Activated T-cell treated with anti-CD3 and anti-CD28 coated beads for 48 hours (primary cell): ENCODE data around the gene SACM1L.
"Not testable (repeated sequence)": the region's sequence is repeated elsewhere in the genome, so short reads cannot be mapped to it uniquely, and the experiment has no call there.

Experiments used
- DNase-seq: peaks from one replicate; pipeline ENCODE4 v3.0.0-alpha.2; 2020; ENCODE audit warnings: low read depth

Gene SACM1L

GRCh38 chr3:45692866-45693265, 3.7 kb downstream of the SACM1L start:
- no peak for DNase-seq

GRCh38 chr3:45693941-45694521, 4.8 kb downstream of the SACM1L start:
- DNase-seq = no peak

DNA sequence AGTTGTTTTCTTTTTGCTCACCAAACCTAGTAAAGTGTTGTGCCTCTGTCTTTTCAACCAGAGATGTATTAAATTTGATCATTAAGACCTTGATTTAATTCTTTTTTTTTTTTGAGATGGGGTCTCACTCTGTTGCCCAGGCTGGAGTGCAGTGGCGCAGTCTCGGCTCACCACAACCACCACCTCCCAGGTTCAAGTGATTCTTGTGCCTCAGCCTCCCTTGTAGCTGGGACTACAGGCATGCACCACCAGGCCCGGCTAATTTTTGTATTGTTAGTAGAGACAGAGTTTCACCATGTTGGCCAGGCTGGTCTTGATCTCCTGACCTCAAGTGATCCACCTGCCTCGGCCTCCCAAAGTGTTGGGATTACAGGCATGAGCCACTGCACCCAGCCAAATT, 6.0 kb downstream of the SACM1L start:
- DNase-seq = not testable (repeated sequence)

- DNase-seq = no peak
Observed at GRCh38 chr3:45700570-45701073, 11.4 kb downstream of the SACM1L start.

- no peak for DNase-seq
Observed at GRCh38 chr3:45701172-45701867, 12.1 kb downstream of the SACM1L start.

GRCh38 chr3:45704301-45704943, 15.2 kb downstream of the SACM1L start:
- DNase-seq = no peak

GRCh38 chr3:45705839-45706808, 16.9 kb downstream of the SACM1L start:
- DNase-seq = no peak

DNA sequence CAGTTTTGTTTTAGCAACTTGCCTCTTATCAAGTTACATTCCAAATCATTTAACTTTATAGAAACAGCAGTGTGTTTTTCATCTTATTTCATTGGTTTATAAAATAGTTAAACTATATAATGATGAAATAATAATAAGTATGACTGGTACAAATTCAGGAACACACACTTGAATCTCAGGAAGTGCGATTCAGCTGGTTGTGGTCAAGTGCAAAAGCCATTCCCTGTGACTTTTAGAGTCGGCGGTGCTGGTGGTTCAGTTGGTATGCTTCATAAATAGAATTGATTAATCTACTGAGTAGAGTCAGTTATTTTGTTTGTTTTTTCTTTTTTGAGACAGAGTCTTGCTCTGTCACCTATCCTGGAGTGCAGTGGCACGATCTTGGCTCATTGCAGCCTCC, 22.7 kb downstream of the SACM1L start:
- DNase-seq = no peak

DNA sequence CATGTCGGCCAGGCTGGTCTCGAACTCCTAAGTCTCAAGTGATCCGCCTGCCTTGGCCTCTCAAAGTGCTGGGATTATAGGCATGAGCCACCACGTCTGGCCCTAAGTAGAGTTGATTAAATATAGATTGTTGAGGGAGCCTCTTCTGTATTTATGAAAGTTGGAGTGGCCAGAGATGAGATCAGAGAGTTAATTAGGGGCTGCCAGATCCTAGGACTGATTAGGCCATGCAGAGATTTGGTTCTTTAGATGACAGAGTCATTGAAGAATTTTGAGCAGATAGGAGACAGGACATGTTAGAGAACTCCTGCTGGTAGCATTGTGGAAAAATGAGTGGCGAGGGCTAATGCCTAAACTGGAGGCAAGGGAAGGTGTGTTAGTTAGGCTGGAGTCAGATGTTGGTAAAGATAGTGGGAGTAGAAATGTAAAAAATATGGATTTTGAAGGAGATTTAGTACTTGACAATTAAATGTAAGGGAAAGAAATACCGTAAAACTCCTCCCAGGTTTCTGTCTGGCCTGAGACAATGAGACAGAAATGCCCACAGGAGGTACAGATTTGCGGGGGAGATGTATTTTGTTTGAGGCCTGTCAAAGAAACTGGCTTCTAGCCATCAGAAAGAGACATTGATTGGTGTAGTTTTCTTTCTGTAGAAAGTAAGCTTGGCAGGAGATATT, 23.4 kb downstream of the SACM1L start:
- no peak for DNase-seq

GRCh38 chr3:45715945-45716344, 26.7 kb downstream of the SACM1L start:
- no peak for DNase-seq

GRCh38 chr3:45716790-45717336, 27.7 kb downstream of the SACM1L start:
- no peak for DNase-seq

DNA sequence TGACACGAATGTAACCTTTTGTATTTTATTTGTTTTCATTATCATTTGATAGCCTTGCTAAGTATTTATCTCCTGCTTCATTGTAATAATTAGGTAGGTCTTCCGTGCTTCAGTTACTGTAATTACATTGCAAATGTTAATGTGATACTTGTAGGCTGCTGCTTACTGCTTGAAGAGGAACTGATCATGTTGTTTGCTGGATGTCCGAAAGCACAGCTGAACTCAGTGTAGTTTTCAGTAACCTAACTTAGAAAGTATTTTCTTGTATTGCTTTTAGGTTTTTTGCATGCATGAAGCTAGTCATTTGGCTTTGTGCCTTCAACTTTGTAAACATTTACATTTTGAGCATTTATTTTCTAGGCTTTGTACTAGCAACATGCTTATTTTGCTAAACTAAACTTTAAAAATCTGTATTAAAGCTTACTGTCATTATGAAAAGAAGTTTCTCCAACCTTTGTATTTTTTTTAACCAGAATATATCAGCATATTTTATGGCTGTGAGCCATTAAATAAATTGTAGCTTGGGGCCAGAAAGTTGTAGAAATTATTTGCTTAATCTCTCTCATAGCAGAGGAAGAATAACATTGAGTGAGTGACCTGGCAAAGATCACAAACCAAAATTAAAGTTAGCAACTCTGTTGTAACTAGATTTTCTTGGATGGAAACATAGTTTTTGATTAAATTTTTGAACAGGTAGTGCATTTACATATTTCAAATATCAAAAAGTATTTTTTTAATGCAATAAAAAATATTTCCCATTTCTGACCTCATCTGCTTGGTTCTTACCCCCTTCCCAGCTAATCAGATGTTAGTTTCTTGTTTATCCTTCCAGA, 30.7 kb downstream of the SACM1L start:
- DNase-seq = no peak

DNA sequence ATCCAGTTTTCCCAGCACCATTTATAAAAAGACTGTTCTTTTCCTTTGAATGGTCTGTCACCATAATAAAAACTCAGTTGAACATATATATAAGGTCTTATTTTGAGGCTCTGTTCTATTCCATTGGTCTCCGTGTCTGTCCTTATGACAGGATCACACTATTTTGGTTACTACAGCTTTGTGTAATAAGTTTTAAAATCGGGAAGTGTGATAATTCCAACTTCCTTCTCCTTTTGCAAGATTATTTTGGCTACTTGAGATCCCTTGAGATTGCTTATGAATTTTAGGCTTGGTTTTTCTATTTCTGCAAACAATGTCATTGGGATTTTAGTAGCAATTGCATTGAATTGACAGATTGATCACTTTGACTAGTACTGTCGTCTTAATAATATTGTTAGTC, 35.7 kb downstream of the SACM1L start:
- DNase-seq = no peak

DNA sequence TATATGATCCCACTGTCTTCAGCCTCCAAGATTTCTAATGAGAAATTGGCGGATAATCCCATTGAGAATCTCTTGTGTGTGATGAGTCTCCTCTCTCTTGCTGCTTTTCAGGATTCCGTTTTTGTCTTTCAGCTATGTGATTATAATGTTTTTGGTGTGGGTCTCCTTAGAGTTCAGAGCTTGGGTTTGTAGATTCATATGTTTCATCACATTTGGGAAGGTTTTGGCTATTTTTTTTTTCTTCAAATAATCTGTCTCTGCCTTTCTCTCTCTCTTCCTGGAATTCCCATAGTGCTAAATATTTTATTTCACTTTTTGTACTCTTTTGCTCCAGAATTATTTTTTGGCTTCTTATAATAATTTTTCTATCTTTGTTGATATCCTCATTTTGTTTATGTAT, 40.4 kb downstream of the SACM1L start:
- no peak for DNase-seq

DNA sequence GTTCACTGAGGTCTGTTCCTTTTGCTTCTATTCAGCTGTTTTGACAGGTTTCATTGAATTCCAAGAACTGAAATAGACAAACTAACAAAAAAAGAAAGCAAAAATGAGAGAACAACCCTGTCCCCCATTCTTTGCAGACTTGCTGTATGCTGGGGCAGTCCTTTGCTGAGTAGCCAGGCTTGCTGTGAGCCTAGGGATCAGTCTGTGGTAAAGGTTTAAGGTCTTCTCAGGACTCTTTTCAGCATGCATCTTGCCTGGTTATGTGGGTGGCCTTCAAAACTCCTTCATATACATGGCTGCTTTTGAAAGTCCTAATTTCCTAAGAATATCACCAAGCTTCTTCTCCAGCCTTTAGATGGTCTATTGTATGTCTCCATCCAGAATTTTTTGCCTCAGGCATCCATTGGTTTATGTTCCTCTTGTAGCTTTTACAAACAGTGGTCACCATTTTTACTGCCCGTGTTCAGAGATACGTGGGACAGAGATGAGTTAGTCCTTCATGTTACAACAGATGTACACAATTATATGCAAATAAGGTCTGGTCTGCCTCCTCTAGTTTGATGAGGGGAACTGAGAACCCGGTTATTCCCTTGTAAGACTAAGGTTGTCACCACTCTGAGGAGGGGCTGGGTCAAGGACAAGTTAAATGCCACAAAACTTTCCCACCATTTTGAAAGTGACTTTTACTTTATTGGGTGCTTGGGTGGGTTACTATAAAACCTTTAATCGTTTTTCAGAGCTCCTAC, 41.4 kb downstream of the SACM1L start:
- no peak for DNase-seq

DNA sequence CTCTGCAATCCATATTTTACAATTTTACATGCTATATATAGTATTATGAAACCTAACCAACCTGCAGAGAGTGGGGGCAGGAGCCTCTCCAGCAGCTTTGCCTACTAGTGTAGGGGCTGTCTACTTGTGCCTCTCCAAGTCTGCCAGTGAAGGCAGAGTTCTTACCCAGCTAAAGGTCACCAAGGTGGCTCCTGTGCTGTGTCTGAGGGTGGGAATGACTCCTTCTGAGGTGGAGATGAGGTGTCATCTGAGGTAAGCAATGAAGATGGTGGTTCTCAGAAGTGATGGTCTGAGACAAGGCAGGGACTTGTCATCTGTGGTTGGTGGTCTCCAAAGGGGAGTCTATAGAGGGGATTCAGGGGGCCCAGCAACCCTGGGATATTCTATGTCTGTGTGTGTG, 47.5 kb downstream of the SACM1L start:
- DNase-seq = no peak

GRCh38 chr3:45737234-45737633, 48.0 kb downstream of the SACM1L start:
- DNase-seq = no peak

- DNase-seq = no peak
Observed at GRCh38 chr3:45739991-45740390, 50.8 kb downstream of the SACM1L start.

GRCh38 chr3:45741247-45741646, 52.1 kb downstream of the SACM1L start:
- no peak for DNase-seq
